CD4-positive, alpha-beta memory T cell (primary cell): ENCODE measurements around the gene STOM. TPM values are rescaled to one million over a fixed set of nuclear protein-coding genes. Genes with fewer than 3 reads are reported as not detected.

Source experiments
- CTCF ChIA-PET: fragments of 350-600 bp; sonication (Branson Sonifier 250); formaldehyde crosslinking; loops from one replicate; lab custom pipeline; 2021; ENCODE audit warnings: inconsistent platforms; ENCODE audit not compliant: partially characterized antibody; lab: Charles Lee
- POLR2A ChIA-PET: fragments of 350-600 bp; sonication (Branson Sonifier 250); formaldehyde crosslinking; loops from one replicate; lab custom pipeline; 2021; ENCODE audit not compliant: partially characterized antibody; lab: Charles Lee
- DNase-seq, 5 donors: peaks; one replicate each; pipeline versions ENCODE4 v3.0.0 to v3.0.0-alpha.2; 2020 to 2022; ENCODE audit warnings: mixed read lengths in 1 of 5
- H3K27ac ChIP-seq: one replicate; pipeline ENCODE4 v1.7.0; 2013; ENCODE audit warnings: low read depth, low read length
- H3K27me3 ChIP-seq: 2 replicates; pipeline ENCODE4 v1.7.0; 2013; ENCODE audit warnings: mild to moderate bottlenecking, low read length, moderate library complexity; ENCODE audit not compliant: insufficient read depth
- H3K36me3 ChIP-seq: 2 replicates; pipeline ENCODE4 v1.7.0; 2013; ENCODE audit warnings: mild to moderate bottlenecking, low read length, moderate library complexity; ENCODE audit not compliant: insufficient read depth
- H3K4me1 ChIP-seq: 2 replicates; pipeline ENCODE4 v1.7.0; 2013; ENCODE audit warnings: mild to moderate bottlenecking, low read length, moderate library complexity; ENCODE audit not compliant: insufficient read depth
- H3K4me3 ChIP-seq, 2 donors: one replicate each; pipeline ENCODE4 v1.7.0; 2013; ENCODE audit warnings: low read length in 2 of 2, mild to moderate bottlenecking in 1 of 2
- H3K9me3 ChIP-seq, 2 donors: one replicate each; pipeline ENCODE4 v1.7.0; 2013; ENCODE audit warnings: low read length in 2 of 2, control low read depth in 1 of 2; ENCODE audit not compliant: control insufficient read depth in 1 of 2
- H3K27ac Mint-ChIP-seq, 7 donors: one replicate each; pipeline ENCODE4 v1.8.0; 2020 to 2021; ENCODE audit warnings: mixed read lengths in 7 of 7, mild to moderate bottlenecking in 6 of 7, inconsistent platforms in 3 of 7, moderate library complexity in 3 of 7
- H3K27me3 Mint-ChIP-seq, 2 donors: one replicate each; pipeline ENCODE4 v1.8.0; 2020 to 2021; ENCODE audit warnings: mixed read lengths in 2 of 2
- H3K36me3 Mint-ChIP-seq, 2 donors: one replicate each; pipeline ENCODE4 v1.8.0; 2020 to 2021; ENCODE audit warnings: mixed read lengths in 2 of 2, inconsistent platforms in 1 of 2, mild to moderate bottlenecking in 1 of 2
- H3K4me1 Mint-ChIP-seq, 4 donors: one replicate each; pipeline ENCODE4 v1.8.0; 2020 to 2021; ENCODE audit warnings: mixed read lengths in 4 of 4, mild to moderate bottlenecking in 1 of 4
- H3K4me3 Mint-ChIP-seq, 8 donors: one replicate each; pipeline ENCODE4 v1.8.0; 2020 to 2021; ENCODE audit warnings: mixed read lengths in 8 of 8, mild to moderate bottlenecking in 7 of 8, moderate library complexity in 6 of 8, inconsistent platforms in 3 of 8
- H3K9me3 Mint-ChIP-seq, 8 donors: one replicate each; pipeline ENCODE4 v1.8.0; 2020 to 2021; ENCODE audit warnings: mixed read lengths in 8 of 8, mild to moderate bottlenecking in 5 of 8, inconsistent platforms in 3 of 8, moderate library complexity in 1 of 8
- intact Hi-C: fragments of 100-400 bp; cut with micrococcal nuclease; formaldehyde crosslinking; loops from one replicate; pipeline ENCODE4 v1.15.1; 2023
- polyA plus RNA-seq, 2 donors: library from polyadenylated mRNA; unstranded; fragments of 300-500 nt; fragmentation: Illumina TruSeq; gene quantifications; one replicate each; pipeline ENCODE4 v1.2.3, GENCODE V29; 2021
- total RNA-seq, 2 experiments: library from RNA; stranded (reverse); gene quantifications; one replicate each; pipeline ENCODE4 v1.2.3, GENCODE V29; 2021

STOM gene
- total and polyA plus RNA-seq, 4 experiments from 2014 or later, result 81.2 to 254 (median 135) TPM

GRCh38 chr9:121358751-121359150 lies 11.3 kb downstream of the STOM start:
- Mint-ChIP-seq H3K27me3 (no peaks in the 10 kb centered on the region), H3K9me3 (no peaks in the 10 kb centered on the region), H3K27ac (peak overlapping the region; percentile 81 to 95 (median 88)), H3K4me3 (peak overlapping the region; percentile 38 to 86 (median 71)), H3K36me3 (peaks cover 11 to 16% of the 10 kb centered on the region in 2 donors), H3K4me1 (peaks cover 54 to 78% (median 67%) of the 10 kb centered on the region in 4 donors)
- Histone ChIP-seq H3K4me1 (peaks cover 87% of the 10 kb centered on the region), H3K4me3 (no peak overlapping the region), H3K27ac (peak overlapping the region; percentile 48), H3K36me3 (no peaks in the 10 kb centered on the region), H3K27me3 (no peaks in the 10 kb centered on the region), H3K9me3 (no peaks in the 10 kb centered on the region)
- ChIA-PET CTCF (interaction anchor here (1.2 to 6.8 kb wide), 3 partner anchors 17 to 39 kb away, joined by 5 to 61 read pairs (median 9); no protein-coding TSS in a partner anchor), POLR2A (interaction anchor here (1.5 to 6.8 kb wide), 2 partner anchors 8 to 12 kb away, joined by 4 to 131 read pairs; no protein-coding TSS in a partner anchor)
- no peak for DNase-seq
- intact Hi-C loops, result loop anchor here (1.0 kb wide), 1 partner anchor 10 kb away; no protein-coding TSS in a partner anchor

- intact Hi-C loops, result no loop called here
Observed at GRCh38 chr9:121357011-121357410, 13.0 kb downstream of the STOM start.

GRCh38 chr9:121354762-121355161 lies 15.3 kb downstream of the STOM start:
- no peaks in the 10 kb centered on the region for H3K27me3 Mint-ChIP-seq
- no peak overlapping the region for H3K4me3 ChIP-seq
- H3K9me3 Mint-ChIP-seq, result no peaks in the 10 kb centered on the region
- peaks cover 49 to 81% (median 68%) of the 10 kb centered on the region in 4 donors for H3K4me1 Mint-ChIP-seq
- ChIA-PET CTCF (interaction anchor here (0.9 to 6.8 kb wide), 5 partner anchors 12 to 142 kb away, joined by 3 to 61 read pairs (median 10); no protein-coding TSS in a partner anchor), POLR2A (interaction anchor here (2.0 to 6.8 kb wide), 2 partner anchors 12 to 21 kb away, joined by 7 to 131 read pairs; no protein-coding TSS in a partner anchor)
- no peak overlapping the region for H3K27ac ChIP-seq
- no peaks in the 10 kb centered on the region for H3K9me3 ChIP-seq
- H3K27ac Mint-ChIP-seq, result peak overlapping the region in 3 of 7 donors; percentile 48 to 81 (median 71)
- H3K4me1 ChIP-seq, result peaks cover 89% of the 10 kb centered on the region
- peaks cover 29 to 38% of the 10 kb centered on the region in 2 donors for H3K36me3 Mint-ChIP-seq
- no peak for DNase-seq
- intact Hi-C loops, result no loop called here
- H3K27me3 ChIP-seq, result no peaks in the 10 kb centered on the region
- no peaks in the 10 kb centered on the region for H3K36me3 ChIP-seq
- H3K4me3 Mint-ChIP-seq, result no peak overlapping the region

More at GRCh38 chr9:121357011-121357410, 13.0 kb downstream of the STOM start:
- ChIA-PET POLR2A (interaction anchor here (1.1 to 6.8 kb wide), 2 partner anchors 10 to 19 kb away, joined by 3 to 131 read pairs; no protein-coding TSS in a partner anchor), CTCF (interaction anchor here (2.4 to 6.8 kb wide), 3 partner anchors 12 to 37 kb away, joined by 6 to 61 read pairs (median 9); no protein-coding TSS in a partner anchor)
- Histone ChIP-seq H3K36me3 (no peaks in the 10 kb centered on the region), H3K4me1 (peaks cover 89% of the 10 kb centered on the region), H3K27ac (peak overlapping the region; percentile 29), H3K4me3 (no peak overlapping the region), H3K27me3 (no peaks in the 10 kb centered on the region), H3K9me3 (no peaks in the 10 kb centered on the region)
- Mint-ChIP-seq H3K4me3 (peak overlapping the region; percentile 55 to 81 (median 72)), H3K27me3 (no peaks in the 10 kb centered on the region), H3K27ac (peak overlapping the region; percentile 42 to 95 (median 72)), H3K36me3 (peaks cover 18 to 24% of the 10 kb centered on the region in 2 donors), H3K4me1 (peaks cover 54 to 82% (median 69%) of the 10 kb centered on the region in 4 donors), H3K9me3 (no peaks in the 10 kb centered on the region)
- DNase-seq, result peak in 3 of 5 donors; percentile 25 to 40 (median 37)

- no peaks in the 10 kb centered on the region for H3K27me3 Mint-ChIP-seq
- no peak for DNase-seq
- H3K36me3 ChIP-seq, result no peaks in the 10 kb centered on the region
- POLR2A ChIA-PET, result interaction anchor here (1.0 to 6.8 kb wide), 7 partner anchors 8 to 153 kb away, joined by 4 to 131 read pairs (median 7); partner anchors contain the start of gene RAB14
- peak overlapping the region; percentile 69 to 93 (median 86) for H3K27ac Mint-ChIP-seq
- no peaks in the 10 kb centered on the region for H3K9me3 Mint-ChIP-seq
- H3K4me1 Mint-ChIP-seq, result peaks cover 45 to 75% (median 63%) of the 10 kb centered on the region in 4 donors
- peaks cover 34 to 41% of the 10 kb centered on the region in 2 donors for H3K36me3 Mint-ChIP-seq
- H3K4me3 ChIP-seq, result no peak overlapping the region
- intact Hi-C loops, result no loop called here
- H3K27me3 ChIP-seq, result no peaks in the 10 kb centered on the region
- H3K4me3 Mint-ChIP-seq, result peak overlapping the region; percentile 34 to 80 (median 59)
- CTCF ChIA-PET, result interaction anchor here (0.6 to 6.8 kb wide), 7 partner anchors 9 to 45 kb away, joined by 3 to 61 read pairs (median 6); no protein-coding TSS in a partner anchor
- no peaks in the 10 kb centered on the region for H3K9me3 ChIP-seq
- H3K27ac ChIP-seq, result peak overlapping the region; percentile 54
- H3K4me1 ChIP-seq, result peaks cover 83% of the 10 kb centered on the region
Observed at GRCh38 chr9:121354141-121354540, 15.9 kb downstream of the STOM start.

GRCh38 chr9:121353241-121354061 lies 16.6 kb downstream of the STOM start:
- Mint-ChIP-seq H3K27me3 (no peaks in the 10 kb centered on the region), H3K9me3 (no peaks in the 10 kb centered on the region), H3K27ac (peak overlapping the region; percentile 69 to 93 (median 86)), H3K4me3 (peak overlapping the region; percentile 34 to 80 (median 70)), H3K4me1 (peaks cover 39 to 68% (median 57%) of the 10 kb centered on the region in 4 donors), H3K36me3 (peaks cover 39 to 42% of the 10 kb centered on the region in 2 donors)
- Histone ChIP-seq H3K9me3 (no peaks in the 10 kb centered on the region), H3K4me1 (peaks cover 76% of the 10 kb centered on the region), H3K36me3 (peaks cover 7% of the 10 kb centered on the region), H3K4me3 (no peak overlapping the region), H3K27ac (peak overlapping the region; percentile 54), H3K27me3 (no peaks in the 10 kb centered on the region)
- ChIA-PET CTCF (interaction anchor here (0.7 to 6.8 kb wide), 6 partner anchors 10 to 45 kb away, joined by 3 to 61 read pairs (median 8); no protein-coding TSS in a partner anchor), POLR2A (interaction anchor here (1.0 to 6.8 kb wide), 7 partner anchors 9 to 152 kb away, joined by 4 to 131 read pairs (median 7); partner anchors contain the start of gene RAB14)
- peak; percentile 75 to 86 (median 77) for DNase-seq
- intact Hi-C loops, result loop anchor here (1.0 to 2.0 kb wide), 2 partner anchors 17 to 33 kb away; partner anchors contain the start of gene STOM

GRCh38 chr9:121350993-121351561 lies 19.0 kb downstream of the STOM start:
- H3K9me3 Mint-ChIP-seq, result no peaks in the 10 kb centered on the region
- peaks cover 27 to 54% (median 41%) of the 10 kb centered on the region in 4 donors for H3K4me1 Mint-ChIP-seq
- peaks cover 55% of the 10 kb centered on the region for H3K4me1 ChIP-seq
- no peaks in the 10 kb centered on the region for H3K9me3 ChIP-seq
- no peak overlapping the region for H3K27ac ChIP-seq
- no peak overlapping the region for H3K4me3 ChIP-seq
- peaks cover 25% of the 10 kb centered on the region for H3K36me3 ChIP-seq
- H3K36me3 Mint-ChIP-seq, result peaks cover 52 to 56% of the 10 kb centered on the region in 2 donors
- ChIA-PET CTCF (interaction anchor here (0.9 to 3.4 kb wide), 4 partner anchors 11 to 31 kb away, joined by 3 to 21 read pairs (median 8); no protein-coding TSS in a partner anchor), POLR2A (interaction anchor here (1.3 to 2.1 kb wide), 2 partner anchors 18 to 31 kb away, joined by 5 to 8 read pairs; no protein-coding TSS in a partner anchor)
- no peaks in the 10 kb centered on the region for H3K27me3 Mint-ChIP-seq
- intact Hi-C loops, result no loop called here
- DNase-seq, result no peak
- no peaks in the 10 kb centered on the region for H3K27me3 ChIP-seq
- peak overlapping the region in 1 of 7 donors; percentile 18 for H3K27ac Mint-ChIP-seq
- no peak overlapping the region for H3K4me3 Mint-ChIP-seq
